ENCODE results near the gene RIMKLA. TPM values are rescaled to one million over a fixed set of nuclear protein-coding genes. Genes with fewer than 3 reads are reported as not detected.

The RIMKLA gene
- total and polyA plus RNA-seq, 2 of the 13 experiments (the other 11 are each of a cell fraction or from before 2014, with no cell fraction given): 2.5 to 3.8 TPM

- no TSS peak for BruUV-seq (replicated peaks)
- CTCF ChIA-PET (ENCODE audit: low intra/inter-chr PET ratio, low total read pairs): no interaction called here
These were observed 9.6 kb upstream of the RIMKLA start for GRCh38 chr1:42370876-42371549.

More at GRCh38 chr1:42370876-42371549, 9.6 kb upstream of the RIMKLA start:
- Histone ChIP-seq H3K4me3 (replicated peaks in 1 of 3; ENCODE audit: insufficient read depth in 1 of 3, low read depth in 2 of 3, low read length in 3 of 3) (no peak overlapping the region), H3K4me1 (ENCODE audit: insufficient read depth, low read length) (0 out of 2 replicates have a peak, but pooled peaks cover 6% of the 10 kb centered on the region), H3K79me2 (ENCODE audit: insufficient read depth, low read length) (no peaks in the 10 kb centered on the region), H3K9ac (ENCODE audit: insufficient read depth, low read depth, low read length) (no peak overlapping the region), H4K20me1 (ENCODE audit: insufficient read depth, low read length) (no peaks in the 10 kb centered on the region), H2AFZ (ENCODE audit: low read length) (no peak overlapping the region), H3K27me3 (ENCODE audit: control insufficient read depth in 1 of 2, insufficient read depth in 2 of 2, low read length in 2 of 2) (0 out of 5 replicates have a peak, but pooled peaks cover 0 to 3% of the 10 kb centered on the region in 2 experiments), H3K36me3 (replicated peaks in 1 of 2; ENCODE audit: control insufficient read depth in 1 of 2, insufficient read depth in 2 of 2, low read length in 2 of 2) (no peaks in the 10 kb centered on the region), H3K27ac (ENCODE audit: extremely low read length, insufficient read depth, low read length) (no peak overlapping the region), H3K4me2 (ENCODE audit: low read depth, low read length) (no peak overlapping the region), H3K9me3 (ENCODE audit: low read length) (no peaks in the 10 kb centered on the region)
- TF ChIP-seq ZNF138 (CRISPR knock-in tag; IDR thresholded peaks at IDR 0.05; ENCODE audit: low read depth): no peak
- no peak for TF ChIP-seq ZBTB1 (CRISPR knock-in tag; IDR thresholded peaks at IDR 0.05; ENCODE audit: borderline replicate concordance)
- TF ChIP-seq FOXA3 (CRISPR knock-in tag; IDR thresholded peaks at IDR 0.05): no peak
- TF ChIP-seq DNMT1 (CRISPR knock-in tag; IDR thresholded peaks at IDR 0.05): no peak
- TF ChIP-seq ZNF616 (CRISPR knock-in tag; IDR thresholded peaks at IDR 0.05; ENCODE audit: low read depth): no peak
- TF ChIP-seq, protein P1, sequence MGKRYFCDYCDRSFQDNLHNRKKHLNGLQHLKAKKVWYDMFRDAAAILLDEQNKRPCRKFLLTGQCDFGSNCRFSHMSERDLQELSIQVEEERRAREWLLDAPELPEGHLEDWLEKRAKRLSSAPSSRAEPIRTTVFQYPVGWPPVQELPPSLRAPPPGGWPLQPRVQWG (CRISPR knock-in tag; IDR thresholded peaks at IDR 0.05; ENCODE audit: borderline replicate concordance, low read depth): no peak
- no peak for TF ChIP-seq ZNF839 (CRISPR knock-in tag; IDR thresholded peaks at IDR 0.05; ENCODE audit: borderline replicate concordance)
- no peak for TF ChIP-seq MEIS1 (CRISPR knock-in tag; IDR thresholded peaks at IDR 0.05; ENCODE audit: borderline replicate concordance)
- no peak for TF ChIP-seq ZNF407 (CRISPR knock-in tag; IDR thresholded peaks at IDR 0.05; ENCODE audit: not compliant biosample characterization)
- TF ChIP-seq ZBTB7B (CRISPR knock-in tag; IDR thresholded peaks at IDR 0.05): no peak
- no peak for TF ChIP-seq THYN1 (CRISPR knock-in tag; IDR thresholded peaks at IDR 0.05; ENCODE audit: borderline replicate concordance, low read depth)
- no peak for TF ChIP-seq ZNF225 (CRISPR knock-in tag; IDR thresholded peaks at IDR 0.05)
- TF ChIP-seq TBL1XR1 (IDR thresholded peaks at IDR 0.05; ENCODE audit: borderline replicate concordance, low read length, partially characterized antibody): no peak
- TF ChIP-seq ZNF580 (CRISPR knock-in tag; IDR thresholded peaks at IDR 0.05; ENCODE audit: borderline replicate concordance, low read depth): no peak
- TF ChIP-seq PCBP2 (optimal IDR thresholded peaks at IDR 0.05; ENCODE audit: low read depth, low read length, poor library complexity, severe bottlenecking): no peak
- FAIRE-seq: no peak
- ATAC-seq: no peak
- POLR2A ChIA-PET: no interaction called here
- intact Hi-C loops (cut with micrococcal nuclease; ENCODE audit: unreplicated experiment) (no loop called here), in situ Hi-C loops (cut with HindIII; ENCODE audit: extremely low pct_ligation_motif_present, low pct_unique_long_range_greater_than_20kb) (no loop called here)
- no peak for DNase-seq (ENCODE audit: low spot score)

All from HepG2 (cell line).